NCI-H187 treated with DMSO at 0.1 percent for 48 hours (cell line): ENCODE results near the gene CERK.

ENCODE experiments used
- DNase-seq: peaks from one replicate; lab custom pipeline; 2025; lab: John Stamatoyannopoulos, UW

Gene CERK

GRCh38 chr22:46677323-46678002 is 60.6 kb downstream of the CERK start:
- DNase-seq = no peak

GRCh38 chr22:46676881-46677280 is 61.2 kb downstream of the CERK start:
- DNase-seq = no peak

GRCh38 chr22:46676479-46676878 is 61.6 kb downstream of the CERK start:
- no peak for DNase-seq

- no peak for DNase-seq
These were observed 62.1 kb downstream of the CERK start for GRCh38 chr22:46675938-46676337.

- no peak for DNase-seq
These were observed 62.6 kb downstream of the CERK start for GRCh38 chr22:46675479-46675878.

GRCh38 chr22:46674906-46675305 is 63.1 kb downstream of the CERK start:
- no peak for DNase-seq

- DNase-seq = no peak
These were observed 63.7 kb downstream of the CERK start for GRCh38 chr22:46674367-46674781.

- DNase-seq = no peak
These were observed 64.3 kb downstream of the CERK start for GRCh38 chr22:46673662-46674236.

- no peak for DNase-seq
These were observed 64.8 kb downstream of the CERK start for GRCh38 chr22:46673205-46673604.

GRCh38 chr22:46672731-46673130 is 65.3 kb downstream of the CERK start:
- no peak for DNase-seq

- DNase-seq = no peak
These were observed 66.1 kb downstream of the CERK start for GRCh38 chr22:46671824-46672432.

- DNase-seq = no peak
These were observed 68.9 kb downstream of the CERK start for GRCh38 chr22:46669201-46669600.

GRCh38 chr22:46668116-46668515 is 69.9 kb downstream of the CERK start:
- DNase-seq = no peak

GRCh38 chr22:46667245-46667623 is 70.8 kb downstream of the CERK start:
- no peak for DNase-seq

GRCh38 chr22:46666577-46667244 is 71.3 kb downstream of the CERK start:
- no peak for DNase-seq

- DNase-seq = no peak
These were observed 72.2 kb downstream of the CERK start for GRCh38 chr22:46665751-46666280.

- DNase-seq = no peak
These were observed 72.8 kb downstream of the CERK start for GRCh38 chr22:46665151-46665695.

GRCh38 chr22:46664301-46664855 is 73.7 kb downstream of the CERK start:
- DNase-seq = no peak

- DNase-seq = no peak
These were observed 74.5 kb downstream of the CERK start for GRCh38 chr22:46663436-46664100.

- DNase-seq = no peak
These were observed 75.1 kb downstream of the CERK start for GRCh38 chr22:46663001-46663400.

GRCh38 chr22:46662226-46662625 is 75.8 kb downstream of the CERK start:
- no peak for DNase-seq
